Parathyroid adenoma (tissue), 2 donors: ENCODE data around the gene EFHC1.

ENCODE experiments used
- H2AFZ ChIP-seq: fragments of 300-600 bp; sonication (generic); one replicate; pipeline ENCODE4 v1.7.0; 2017; ENCODE audit warnings: antibody characterized with exemption, mild to moderate bottlenecking
- H3K27ac ChIP-seq: fragments of 300-600 bp; sonication (generic); one replicate; pipeline ENCODE4 v1.7.0; 2017
- H3K27me3 ChIP-seq: fragments of 300-600 bp; sonication (generic); one replicate; pipeline ENCODE4 v1.7.0; 2017; ENCODE audit warnings: low read length; ENCODE audit not compliant: control insufficient read depth, insufficient read depth
- H3K36me3 ChIP-seq: fragments of 300-600 bp; sonication (generic); one replicate; pipeline ENCODE4 v1.7.0; 2017; ENCODE audit warnings: low read length; ENCODE audit not compliant: control insufficient read depth, insufficient read depth
- H3K4me1 ChIP-seq: fragments of 300-600 bp; sonication (generic); one replicate; pipeline ENCODE4 v1.7.0; 2017; ENCODE audit warnings: control low read depth
- H3K4me2 ChIP-seq: fragments of 300-600 bp; sonication (generic); one replicate; pipeline ENCODE4 v1.7.0; 2017; ENCODE audit warnings: low read length
- H3K4me3 ChIP-seq: fragments of 300-600 bp; sonication (generic); one replicate; pipeline ENCODE4 v1.7.0; 2017; ENCODE audit warnings: low read depth, low read length
- H3K79me2 ChIP-seq: fragments of 300-600 bp; sonication (generic); one replicate; pipeline ENCODE4 v1.7.0; 2017; ENCODE audit warnings: control low read depth
- H3K9ac ChIP-seq: fragments of 300-600 bp; sonication (generic); one replicate; pipeline ENCODE4 v1.7.0; 2017; ENCODE audit warnings: mild to moderate bottlenecking
- H3K9me3 ChIP-seq: fragments of 300-600 bp; sonication (generic); one replicate; pipeline ENCODE4 v1.7.0; 2017; ENCODE audit warnings: low read length; ENCODE audit not compliant: control insufficient read depth
- TF ChIP-seq, protein P1 (sequence below): fragments of 300-600 bp; sonication (generic); IDR thresholded peaks from one replicate; pipeline ENCODE4 v1.7.0; 2017; ENCODE audit warnings: antibody characterized with exemption, mild to moderate bottlenecking
- donor health status: primary hyperparathyroidism.

Gene EFHC1

DNA sequence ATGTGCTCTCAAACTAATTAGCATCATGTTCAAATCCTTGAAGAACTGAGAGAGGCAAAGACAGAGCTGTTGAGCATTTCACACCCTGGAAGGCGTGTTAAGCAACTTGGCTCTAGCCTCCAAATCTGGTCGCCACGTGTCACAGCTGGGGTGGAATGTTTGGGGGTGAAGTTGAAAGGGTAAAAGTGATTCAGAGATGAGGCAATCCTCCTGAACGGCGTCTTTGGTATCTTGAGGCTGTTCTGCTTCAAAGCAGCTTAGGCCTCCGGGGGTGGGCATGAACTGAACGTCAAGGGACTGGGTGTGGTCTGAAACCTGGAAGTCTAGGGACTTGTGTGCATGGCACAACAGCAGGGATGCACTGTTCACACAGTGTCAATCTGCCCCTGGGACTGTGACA, 94.4 kb downstream of the EFHC1 start:
- Histone ChIP-seq H3K9ac (no peak overlapping the region), H3K4me3 (no peak overlapping the region), H3K9me3 (no peaks in the 10 kb centered on the region), H3K27ac (no peak overlapping the region), H3K36me3 (no peaks in the 10 kb centered on the region), H3K27me3 (no peaks in the 10 kb centered on the region), H3K79me2 (no peaks in the 10 kb centered on the region), H3K4me1 (no peaks in the 10 kb centered on the region), H2AFZ (no peak overlapping the region), H3K4me2 (no peak overlapping the region)
- TF ChIP-seq, protein P1, sequence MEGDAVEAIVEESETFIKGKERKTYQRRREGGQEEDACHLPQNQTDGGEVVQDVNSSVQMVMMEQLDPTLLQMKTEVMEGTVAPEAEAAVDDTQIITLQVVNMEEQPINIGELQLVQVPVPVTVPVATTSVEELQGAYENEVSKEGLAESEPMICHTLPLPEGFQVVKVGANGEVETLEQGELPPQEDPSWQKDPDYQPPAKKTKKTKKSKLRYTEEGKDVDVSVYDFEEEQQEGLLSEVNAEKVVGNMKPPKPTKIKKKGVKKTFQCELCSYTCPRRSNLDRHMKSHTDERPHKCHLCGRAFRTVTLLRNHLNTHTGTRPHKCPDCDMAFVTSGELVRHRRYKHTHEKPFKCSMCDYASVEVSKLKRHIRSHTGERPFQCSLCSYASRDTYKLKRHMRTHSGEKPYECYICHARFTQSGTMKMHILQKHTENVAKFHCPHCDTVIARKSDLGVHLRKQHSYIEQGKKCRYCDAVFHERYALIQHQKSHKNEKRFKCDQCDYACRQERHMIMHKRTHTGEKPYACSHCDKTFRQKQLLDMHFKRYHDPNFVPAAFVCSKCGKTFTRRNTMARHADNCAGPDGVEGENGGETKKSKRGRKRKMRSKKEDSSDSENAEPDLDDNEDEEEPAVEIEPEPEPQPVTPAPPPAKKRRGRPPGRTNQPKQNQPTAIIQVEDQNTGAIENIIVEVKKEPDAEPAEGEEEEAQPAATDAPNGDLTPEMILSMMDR: no peak

DNA sequence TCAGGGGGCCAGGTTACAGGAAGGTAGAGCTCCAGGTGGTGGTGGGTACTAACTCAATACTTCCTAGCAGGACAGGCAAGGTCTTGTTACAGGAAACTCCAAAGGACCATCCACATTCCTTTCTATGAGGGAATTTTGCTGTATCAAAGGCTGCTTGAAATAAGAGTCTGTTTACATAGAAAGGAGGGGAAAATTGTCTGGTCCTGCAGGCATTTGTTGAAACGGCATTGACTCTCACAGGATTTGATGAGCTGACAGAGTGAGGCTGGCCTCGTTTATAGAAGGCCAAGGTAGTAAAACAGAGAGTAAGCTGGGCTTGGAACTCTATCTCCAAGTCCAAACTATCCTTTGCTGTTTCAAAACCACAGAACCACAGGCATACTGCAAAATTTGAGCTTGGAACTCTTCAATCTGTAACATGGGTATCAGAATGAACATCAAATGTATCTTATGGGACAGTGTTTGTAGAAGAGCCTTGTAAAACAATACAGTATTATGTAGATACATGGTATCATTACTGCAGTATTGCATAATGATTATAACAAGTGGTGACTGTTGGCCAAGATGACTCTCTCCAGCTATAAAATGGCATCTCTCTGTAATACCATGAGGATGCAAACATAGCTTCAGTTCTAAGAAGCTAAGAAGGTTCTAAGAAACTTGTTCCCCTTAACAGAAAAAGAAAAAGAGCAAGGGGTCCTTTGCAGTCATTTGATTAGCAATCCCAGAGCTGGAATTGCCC, 95.2 kb downstream of the EFHC1 start:
- H3K36me3 ChIP-seq: no peaks in the 10 kb centered on the region
- H2AFZ ChIP-seq: no peak overlapping the region
- H3K27me3 ChIP-seq: no peaks in the 10 kb centered on the region
- H3K27ac ChIP-seq: no peak overlapping the region
- no peak overlapping the region for H3K9ac ChIP-seq
- TF ChIP-seq, protein P1: no peak
- no peaks in the 10 kb centered on the region for H3K4me1 ChIP-seq
- no peak overlapping the region for H3K4me3 ChIP-seq
- H3K9me3 ChIP-seq: no peaks in the 10 kb centered on the region
- H3K4me2 ChIP-seq: no peak overlapping the region
- H3K79me2 ChIP-seq: no peaks in the 10 kb centered on the region

DNA sequence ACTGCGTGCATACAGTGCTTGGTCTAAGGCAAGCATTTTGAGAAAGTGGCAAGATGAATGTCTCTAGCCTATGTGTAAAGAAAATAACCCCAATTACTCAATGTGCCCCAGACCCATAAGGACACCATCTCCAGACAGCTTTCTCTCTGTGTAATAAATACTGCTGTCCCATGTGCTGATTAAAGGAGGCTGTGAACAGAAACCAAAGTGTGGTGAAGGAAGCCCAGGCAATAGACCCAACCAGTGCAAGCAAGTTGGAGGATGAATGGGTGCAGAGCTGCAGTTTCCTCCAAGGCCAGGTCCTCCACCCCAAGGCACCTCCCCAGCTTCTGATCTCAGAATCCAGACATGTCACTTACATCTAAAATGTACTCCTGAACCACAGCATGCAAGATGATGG, 96.1 kb downstream of the EFHC1 start:
- no peaks in the 10 kb centered on the region for H3K36me3 ChIP-seq
- H3K9me3 ChIP-seq: no peaks in the 10 kb centered on the region
- no peaks in the 10 kb centered on the region for H3K79me2 ChIP-seq
- no peak overlapping the region for H3K27ac ChIP-seq
- H3K27me3 ChIP-seq: no peaks in the 10 kb centered on the region
- H3K4me2 ChIP-seq: no peak overlapping the region
- no peaks in the 10 kb centered on the region for H3K4me1 ChIP-seq
- H3K9ac ChIP-seq: no peak overlapping the region
- TF ChIP-seq, protein P1: no peak
- no peak overlapping the region for H2AFZ ChIP-seq
- no peak overlapping the region for H3K4me3 ChIP-seq

DNA sequence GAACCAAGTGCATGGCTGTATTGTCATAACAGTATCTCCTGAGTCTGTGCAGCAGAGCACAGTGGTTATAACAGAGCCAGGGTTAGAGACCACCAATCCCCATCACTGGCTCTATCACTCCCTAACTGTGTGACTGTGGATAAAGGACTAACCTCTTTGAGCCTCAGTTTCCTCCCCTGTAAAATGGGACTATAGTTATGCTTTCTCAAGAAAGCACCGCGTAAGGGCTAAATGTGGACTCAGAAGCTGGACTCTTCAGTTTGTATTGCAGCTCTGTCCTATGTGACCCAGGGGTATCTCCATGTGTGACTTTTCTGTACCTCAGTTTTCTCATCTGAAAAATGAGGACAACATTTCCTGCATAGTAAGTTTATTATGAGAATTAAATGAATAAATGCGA, 96.8 kb downstream of the EFHC1 start:
- no peak overlapping the region for H2AFZ ChIP-seq
- TF ChIP-seq, protein P1: no peak
- H3K9me3 ChIP-seq: no peaks in the 10 kb centered on the region
- no peak overlapping the region for H3K27ac ChIP-seq
- no peak overlapping the region for H3K4me2 ChIP-seq
- no peaks in the 10 kb centered on the region for H3K36me3 ChIP-seq
- H3K4me1 ChIP-seq: peaks cover 2% of the 10 kb centered on the region
- H3K79me2 ChIP-seq: no peaks in the 10 kb centered on the region
- H3K9ac ChIP-seq: no peak overlapping the region
- H3K27me3 ChIP-seq: no peaks in the 10 kb centered on the region
- no peak overlapping the region for H3K4me3 ChIP-seq
